SK-MEL-5 (cell line): ENCODE measurements around the gene BAHD1. TPM values are rescaled to one million over a fixed set of nuclear protein-coding genes. Genes with fewer than 3 reads are reported as not detected.
"Not testable (repeated sequence)": the region's sequence is repeated elsewhere in the genome, so short reads cannot be mapped to it uniquely, and the experiment has no call there.

Experiments used
- DNase-seq: peaks from one replicate; pipeline ENCODE4 v3.0.0-alpha.2; 2016; ENCODE audit warnings: low read depth, low spot score
- in situ Hi-C: cut with HindIII; loops from 2 replicates; pipeline ENCODE4 v1.10.0; 2016; ENCODE audit warnings: low sequenced_read_pairs, high pct_unique_total_duplicates, low pct_unique_long_range_greater_than_20kb
- total RNA-seq: library from RNA; depleted of rRNA; stranded (reverse); fragments of >200 nt; shearing (Covaris generic); gene quantifications from 2 replicates; pipeline ENCODE4 v1.2.3, GENCODE V29; 2014

The BAHD1 gene
- total RNA-seq, 1 experiment from 2014 or later = 9.1 TPM

GRCh38 chr15:40439461-40439959 is 1.2 kb upstream of the BAHD1 start:
- in situ Hi-C loops = no loop called here
- DNase-seq = no peak

DNA sequence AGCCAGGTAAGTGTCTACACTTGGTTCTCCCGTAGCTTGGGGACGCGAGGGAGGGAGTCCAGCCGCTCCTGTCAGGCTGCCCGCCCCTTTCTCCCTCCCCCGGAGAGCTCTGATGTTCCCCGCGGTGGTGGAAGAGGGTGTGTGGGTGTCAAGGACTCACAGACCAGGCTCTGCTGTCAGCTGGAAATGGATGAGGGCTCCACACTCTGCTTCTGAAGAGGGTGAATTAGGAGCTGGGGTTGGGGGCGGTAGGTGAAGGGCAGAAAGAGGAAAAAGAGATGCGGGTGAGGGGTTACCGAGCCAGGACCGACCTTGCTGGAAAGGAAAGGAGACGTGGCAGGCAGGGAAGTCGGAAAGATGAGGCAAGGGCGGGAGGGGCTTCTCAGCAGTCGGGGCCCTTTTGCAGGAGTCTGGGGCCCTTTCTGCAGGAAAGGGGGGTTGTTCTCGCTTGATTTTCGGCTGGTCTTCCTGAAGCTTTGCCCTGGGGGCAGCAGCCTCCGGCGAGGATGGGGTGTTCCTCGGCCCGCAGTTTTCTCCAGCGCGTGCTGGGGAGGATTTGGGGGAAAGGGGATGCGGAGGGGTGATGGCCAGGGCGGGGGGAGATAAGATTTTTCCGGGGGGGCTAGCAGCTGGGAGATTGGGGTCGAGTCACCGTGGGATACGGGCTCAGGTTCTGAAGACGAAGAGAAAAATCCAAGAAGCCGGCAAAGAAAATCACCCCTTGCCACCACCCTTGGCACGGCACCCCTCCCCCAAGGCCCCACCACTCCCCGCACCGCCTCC is 602 bp upstream of the BAHD1 start:
- DNase-seq = peak; percentile 22
- in situ Hi-C loops = no loop called here

DNA sequence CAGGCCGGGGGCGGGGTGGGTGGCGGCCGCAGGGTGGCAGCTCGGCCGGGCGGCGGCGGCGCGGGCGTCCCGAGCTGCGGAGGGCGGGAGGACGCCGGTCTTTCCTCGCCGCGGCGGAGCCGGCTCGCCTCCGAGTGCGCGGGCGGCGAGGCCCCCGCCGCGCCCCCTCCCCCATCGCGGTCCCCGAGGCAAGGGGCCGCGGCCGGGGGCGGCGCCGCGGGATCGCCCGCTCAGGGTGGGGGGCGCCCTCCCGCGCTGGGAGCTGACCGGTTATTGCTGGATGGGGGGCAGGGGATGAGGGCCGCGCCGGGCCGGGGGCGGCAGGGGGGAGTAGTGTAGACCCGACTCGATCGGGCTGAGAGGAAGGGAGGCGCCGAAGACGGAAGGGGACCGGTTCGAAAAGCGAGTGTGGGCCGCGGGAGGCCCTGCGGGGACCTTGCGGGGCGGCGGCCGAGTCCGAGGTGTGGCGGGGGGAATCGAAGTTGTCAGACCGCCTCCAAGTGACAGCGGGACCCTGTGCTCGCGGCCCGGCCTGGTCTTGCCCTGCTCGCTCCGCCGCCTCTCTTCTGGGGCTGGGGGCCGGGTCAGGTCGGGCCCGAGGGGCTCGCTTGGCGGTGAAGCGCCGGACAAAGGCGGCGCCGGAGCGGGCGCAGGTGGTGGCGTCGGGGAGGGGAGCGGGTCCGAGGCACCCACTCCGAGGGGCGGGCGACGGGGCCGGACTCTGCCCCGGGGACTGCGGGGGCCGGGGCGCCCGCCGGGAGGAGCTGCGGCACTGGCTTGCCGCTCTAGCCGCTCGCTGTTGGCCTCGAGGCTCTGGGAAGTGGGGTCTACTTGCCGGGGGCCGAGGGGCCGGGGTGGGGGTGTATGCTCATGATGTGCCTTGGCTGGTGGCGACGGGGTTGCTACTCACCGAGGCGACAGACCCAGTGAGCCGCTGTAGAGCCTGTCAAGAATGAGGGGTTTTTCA is 1.1 kb downstream of the BAHD1 start:
- DNase-seq = no peak
- in situ Hi-C loops = no loop called here

GRCh38 chr15:40443255-40443654 is 2.5 kb downstream of the BAHD1 start:
- DNase-seq = no peak
- in situ Hi-C loops = no loop called here

DNA sequence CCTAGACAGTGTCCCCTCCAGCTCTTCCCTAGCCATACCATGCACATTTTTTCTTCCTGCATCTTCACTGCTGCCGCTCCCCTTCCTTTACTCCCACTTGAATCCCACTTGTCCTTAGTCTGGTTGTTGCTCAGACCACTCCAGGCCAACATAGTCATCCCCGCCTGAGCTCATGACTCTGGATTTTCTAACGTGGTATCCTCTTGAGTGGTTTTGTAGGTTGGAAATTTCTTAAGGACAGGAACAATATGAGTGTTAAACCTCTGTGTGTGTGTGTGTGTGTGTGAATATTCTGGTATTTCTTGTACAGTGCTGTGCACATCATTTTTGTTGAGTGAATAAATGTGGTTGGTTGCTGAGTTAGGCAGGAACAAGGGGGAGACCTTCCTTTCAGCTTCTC is 3.1 kb downstream of the BAHD1 start:
- no peak for DNase-seq
- in situ Hi-C loops = no loop called here

DNA sequence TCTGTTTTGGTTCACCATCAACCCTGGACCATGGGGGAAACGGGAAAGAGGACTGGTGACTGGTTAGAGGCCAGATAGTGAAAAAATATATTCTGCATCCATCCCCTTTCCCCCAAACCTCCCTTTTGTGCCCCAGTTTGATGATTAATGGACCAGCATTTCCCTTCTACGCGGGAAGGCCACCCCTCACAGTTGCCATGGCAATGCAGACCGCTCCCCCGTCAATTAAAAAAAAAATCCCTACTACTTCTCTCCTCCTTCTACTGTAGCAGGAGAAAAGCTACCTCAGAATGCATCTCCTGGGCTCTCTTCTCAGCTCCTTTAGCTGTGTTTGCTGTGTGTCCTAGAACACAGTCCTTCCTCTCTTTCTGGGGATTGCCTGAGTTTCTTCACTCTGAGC is 4.0 kb downstream of the BAHD1 start:
- in situ Hi-C loops = no loop called here
- DNase-seq = no peak

GRCh38 chr15:40445421-40445922 is 4.7 kb downstream of the BAHD1 start:
- no peak for DNase-seq
- in situ Hi-C loops = no loop called here

DNA sequence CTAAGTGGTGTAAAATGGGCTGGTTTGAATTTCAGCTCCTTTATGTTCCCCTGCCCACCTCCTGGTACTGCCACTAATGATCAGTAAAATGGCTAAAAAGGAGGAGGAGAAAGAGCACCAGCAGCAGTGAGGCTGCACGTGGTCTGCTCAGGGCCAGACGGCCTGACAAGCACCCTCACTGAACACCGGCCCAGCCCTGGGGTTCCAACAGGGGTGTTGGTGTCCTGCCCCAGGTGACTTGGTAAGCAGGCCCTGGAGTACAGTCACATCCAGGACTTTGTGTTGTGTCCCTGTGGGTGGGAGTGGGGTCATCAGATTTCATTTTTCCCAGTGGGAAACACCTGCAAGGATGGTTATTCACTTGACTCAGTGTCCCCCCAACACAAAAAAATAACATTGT is 5.4 kb downstream of the BAHD1 start:
- in situ Hi-C loops = no loop called here
- DNase-seq = no peak

DNA sequence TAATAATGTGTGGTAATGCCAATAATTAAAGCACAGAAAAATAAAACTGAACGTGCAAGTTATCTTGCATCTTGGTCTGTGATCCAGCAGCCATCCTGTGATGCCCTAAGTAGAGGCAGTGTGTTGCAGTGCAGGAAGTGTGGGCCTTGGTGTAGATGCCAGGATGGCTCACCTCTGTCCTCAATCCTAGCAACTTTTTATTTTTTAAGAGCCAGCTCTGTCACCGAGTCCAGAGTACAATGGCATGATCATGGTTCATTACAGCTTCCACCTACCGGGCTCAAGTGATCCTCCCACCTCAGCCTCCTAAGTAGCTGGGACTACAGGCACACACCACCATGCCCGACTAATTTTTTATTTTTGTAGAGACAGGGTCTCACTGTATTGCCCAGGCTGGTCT is 7.6 kb downstream of the BAHD1 start:
- no peak for DNase-seq
- in situ Hi-C loops = no loop called here

GRCh38 chr15:40449275-40449674 is 8.5 kb downstream of the BAHD1 start:
- no peak for DNase-seq
- in situ Hi-C loops = no loop called here

GRCh38 chr15:40450047-40450446 is 9.3 kb downstream of the BAHD1 start:
- in situ Hi-C loops = no loop called here
- no peak for DNase-seq

DNA sequence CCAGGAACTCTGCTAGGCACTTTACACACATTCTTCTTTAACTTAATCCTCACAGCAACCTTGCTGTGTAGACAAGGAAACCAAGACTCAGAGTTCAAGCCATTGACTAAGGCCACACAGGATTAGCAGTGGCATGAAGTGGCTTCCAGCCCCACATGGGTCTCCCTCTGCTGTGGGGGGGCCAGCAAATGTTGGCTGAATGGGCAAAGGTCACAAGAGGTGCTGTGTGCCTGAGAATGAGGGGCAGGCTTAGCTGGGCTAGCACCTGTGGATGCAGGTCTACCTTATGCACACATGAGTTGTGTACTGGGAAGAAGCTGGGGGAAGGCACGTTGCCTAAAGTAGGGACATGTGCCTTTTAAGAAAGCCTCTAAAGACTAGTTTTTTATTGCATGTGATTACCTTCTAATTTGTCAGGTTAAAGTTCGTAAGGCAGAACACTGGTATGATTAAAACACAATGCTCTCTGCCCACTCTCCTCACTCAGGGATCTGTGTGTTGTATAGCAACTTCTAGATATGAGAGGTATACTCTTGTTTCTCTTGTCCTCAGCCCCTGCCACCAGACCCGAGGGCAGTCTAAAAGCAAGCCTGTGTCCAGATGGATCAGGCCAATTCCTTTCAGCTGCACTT is 10.9 kb downstream of the BAHD1 start:
- DNase-seq = no peak
- in situ Hi-C loops = no loop called here

DNA sequence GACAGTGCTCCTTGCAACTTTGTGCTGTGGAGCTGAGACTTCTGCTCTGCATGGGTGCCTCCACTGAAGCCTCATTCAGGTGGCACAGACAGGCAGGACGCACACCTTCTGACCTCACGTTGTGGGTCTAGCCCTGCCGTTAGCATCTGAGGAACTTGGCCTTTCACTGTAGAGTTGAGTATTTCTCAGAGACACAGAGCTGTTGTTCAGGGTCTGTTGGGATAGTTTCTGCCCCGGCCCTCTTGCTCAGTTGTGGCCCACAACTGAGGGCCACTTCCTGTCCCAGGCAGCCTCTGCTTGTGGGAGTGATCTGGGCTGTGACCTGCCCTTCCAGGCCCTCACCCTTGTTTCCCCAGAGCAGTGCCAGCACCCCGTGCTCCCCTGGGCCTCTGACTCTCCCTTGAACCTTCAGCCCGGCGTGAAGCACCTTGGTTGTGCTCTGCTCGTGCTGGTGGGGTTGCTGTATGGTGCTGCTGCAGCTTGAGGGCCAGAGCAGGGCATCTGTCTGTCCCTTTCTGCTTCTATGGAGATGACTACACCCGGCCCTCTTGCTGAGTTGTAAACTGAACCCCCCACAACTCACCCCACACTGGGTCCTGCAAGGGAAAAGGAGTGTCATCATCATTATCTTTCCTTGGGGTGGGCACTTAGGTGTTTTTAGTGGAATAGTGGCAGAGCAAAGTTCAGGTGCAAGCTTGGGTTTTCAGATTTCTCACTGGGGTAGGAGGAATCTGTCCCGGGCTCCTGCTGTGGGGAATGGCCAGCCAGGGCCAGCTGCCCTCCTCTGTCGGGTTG is 11.7 kb downstream of the BAHD1 start:
- no peak for DNase-seq
- in situ Hi-C loops = no loop called here

DNA sequence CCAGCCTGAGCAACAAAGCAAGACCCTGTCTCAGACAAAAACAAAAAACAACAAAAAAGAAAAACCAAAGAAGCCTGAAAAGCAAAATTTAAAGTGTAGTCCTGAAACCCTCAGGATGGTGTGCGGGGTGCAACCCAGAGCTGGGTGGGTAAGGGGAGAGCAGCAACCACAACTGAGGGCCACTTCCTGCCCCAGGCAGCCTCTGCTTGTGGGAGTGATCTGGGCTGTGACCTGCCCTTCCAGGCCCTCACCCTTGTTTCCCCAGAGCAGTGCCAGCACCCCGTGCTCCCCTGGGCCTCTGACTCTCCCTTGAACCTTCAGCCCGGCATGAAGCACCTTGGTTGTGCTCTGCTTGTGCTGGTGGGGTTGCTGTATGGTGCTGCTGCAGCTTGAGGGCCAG is 13.2 kb downstream of the BAHD1 start:
- not testable (repeated sequence) for DNase-seq

DNA sequence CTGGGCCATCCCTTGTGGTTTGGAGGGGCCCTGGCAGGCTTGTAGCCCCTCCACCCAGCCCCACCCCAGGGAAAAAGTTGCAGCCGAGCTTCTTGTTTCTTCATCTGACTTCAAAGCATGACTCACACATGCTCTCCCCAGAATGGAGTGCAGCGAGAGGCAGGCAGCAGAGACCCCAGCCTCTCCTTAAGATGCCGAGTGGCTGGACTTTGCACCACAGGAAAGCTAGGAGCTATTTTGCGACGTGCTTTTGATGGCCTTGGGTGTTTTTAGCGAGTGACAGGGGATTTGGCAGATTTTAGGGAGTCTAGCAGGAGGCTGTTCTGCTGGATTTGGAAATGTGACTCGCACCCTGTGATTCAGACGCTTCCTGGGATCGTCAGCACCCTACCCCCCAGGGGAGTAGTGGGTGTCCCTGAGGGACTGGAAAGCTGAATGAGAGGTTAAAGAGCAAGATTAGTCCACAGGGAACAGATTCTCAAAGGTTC is 14.2 kb downstream of the BAHD1 start:
- peak; percentile 71 for DNase-seq
- in situ Hi-C loops = no loop called here

More for the DNA sequence above, 13.2 kb downstream of the BAHD1 start:
- in situ Hi-C loops = not testable (repeated sequence)

GRCh38 chr15:40456299-40456712 is 15.6 kb downstream of the BAHD1 start:
- no peak for DNase-seq
- in situ Hi-C loops = no loop called here

DNA sequence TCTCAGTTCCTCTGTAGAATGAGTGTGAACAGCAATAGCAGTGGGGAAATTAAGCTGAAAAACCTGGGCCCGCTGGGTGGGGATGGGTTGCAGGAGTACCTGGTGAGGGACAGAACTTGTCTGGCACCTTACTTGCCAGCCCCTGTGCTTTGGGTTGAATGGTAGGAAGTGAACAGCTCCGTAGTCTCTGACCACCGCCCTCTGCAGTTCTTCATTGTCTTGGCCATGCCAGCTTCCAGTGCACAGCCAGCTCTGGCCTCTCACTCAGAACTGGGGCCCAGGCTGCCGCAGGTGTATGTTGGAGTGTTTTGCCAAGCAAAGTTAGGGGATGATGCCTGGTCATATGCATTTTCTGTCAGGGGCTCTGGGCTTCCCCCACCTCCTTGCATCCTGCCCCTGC is 16.0 kb downstream of the BAHD1 start:
- in situ Hi-C loops = no loop called here
- DNase-seq = no peak
